ENCODE results near the gene ELF1. TPM values are rescaled to one million over a fixed set of nuclear protein-coding genes. Genes with fewer than 3 reads are reported as not detected.
"Not testable (repeated sequence)": the region's sequence is repeated elsewhere in the genome, so short reads cannot be mapped to it uniquely, and the experiment has no call there.

Gene ELF1
- total RNA-seq, 4 donors from 2014 or later = 38.0 to 123 (median 105) TPM

- intact Hi-C loops (cut with DNase I; ENCODE audit: low total_unique reads) (no loop called here), in situ Hi-C loops (cut with MboI; ENCODE audit: low pct_ligation_motif_present in 1 of 4, low pct_unique_long_range_greater_than_20kb in 1 of 4, low sequenced_read_pairs in 3 of 4) (loop anchor here in 1 of 4 donors (25.0 kb wide), 1 partner anchor 193 kb away; the partner anchor contains the start of gene SLC25A15)
- Histone ChIP-seq H3K4me1 (peaks cover 11 to 74% (median 41%) of the 10 kb centered on the region in 4 donors), H3K4me3 (peak overlapping the region in 2 of 4 donors; percentile 0 to 40), H3K9me3 (no peaks in the 10 kb centered on the region), H3K36me3 (no peaks in the 10 kb centered on the region), H3K27me3 (no peaks in the 10 kb centered on the region), H3K27ac (peak overlapping the region; percentile 69 to 82 (median 75))
- peak in 2 of 3 donors; percentile 14 to 35 for TF ChIP-seq POLR2AphosphoS5 (IDR thresholded peaks at IDR 0.05)
- TF ChIP-seq POLR2A (IDR thresholded peaks at IDR 0.05) = peak; percentile 16
- TF ChIP-seq, protein P1, sequence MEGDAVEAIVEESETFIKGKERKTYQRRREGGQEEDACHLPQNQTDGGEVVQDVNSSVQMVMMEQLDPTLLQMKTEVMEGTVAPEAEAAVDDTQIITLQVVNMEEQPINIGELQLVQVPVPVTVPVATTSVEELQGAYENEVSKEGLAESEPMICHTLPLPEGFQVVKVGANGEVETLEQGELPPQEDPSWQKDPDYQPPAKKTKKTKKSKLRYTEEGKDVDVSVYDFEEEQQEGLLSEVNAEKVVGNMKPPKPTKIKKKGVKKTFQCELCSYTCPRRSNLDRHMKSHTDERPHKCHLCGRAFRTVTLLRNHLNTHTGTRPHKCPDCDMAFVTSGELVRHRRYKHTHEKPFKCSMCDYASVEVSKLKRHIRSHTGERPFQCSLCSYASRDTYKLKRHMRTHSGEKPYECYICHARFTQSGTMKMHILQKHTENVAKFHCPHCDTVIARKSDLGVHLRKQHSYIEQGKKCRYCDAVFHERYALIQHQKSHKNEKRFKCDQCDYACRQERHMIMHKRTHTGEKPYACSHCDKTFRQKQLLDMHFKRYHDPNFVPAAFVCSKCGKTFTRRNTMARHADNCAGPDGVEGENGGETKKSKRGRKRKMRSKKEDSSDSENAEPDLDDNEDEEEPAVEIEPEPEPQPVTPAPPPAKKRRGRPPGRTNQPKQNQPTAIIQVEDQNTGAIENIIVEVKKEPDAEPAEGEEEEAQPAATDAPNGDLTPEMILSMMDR (IDR thresholded peaks at IDR 0.05) = no peak
- no peak for DNase-seq
Observed at GRCh38 chr13:40980461-40980860, 38.7 kb downstream of the ELF1 start.

- H3K27ac ChIP-seq = peak overlapping the region in 3 of 4 donors; percentile 72 to 82 (median 78)
- H3K4me1 ChIP-seq = peaks cover 17 to 75% (median 43%) of the 10 kb centered on the region in 4 donors
- peak overlapping the region in 1 of 4 donors; percentile 40 for H3K4me3 ChIP-seq
- no peaks in the 10 kb centered on the region for H3K36me3 ChIP-seq
- in situ Hi-C loops (cut with MboI; ENCODE audit: low pct_ligation_motif_present in 1 of 4, low pct_unique_long_range_greater_than_20kb in 1 of 4, low sequenced_read_pairs in 3 of 4) (loop anchor here in 1 of 4 donors (25.0 kb wide), 1 partner anchor 192 kb away; the partner anchor contains the start of gene SLC25A15), intact Hi-C loops (cut with DNase I; ENCODE audit: low total_unique reads) (no loop called here)
- TF ChIP-seq EP300 (IDR thresholded peaks at IDR 0.05; ENCODE audit: low read depth) (no peak), POLR2A (IDR thresholded peaks at IDR 0.05) (no peak), POLR2AphosphoS5 (IDR thresholded peaks at IDR 0.05) (no peak)
- TF ChIP-seq, protein P1 (IDR thresholded peaks at IDR 0.05) = no peak
- DNase-seq = no peak
- no peaks in the 10 kb centered on the region for H3K27me3 ChIP-seq
- WGBS, 2 donors (ENCODE audit: low coverage in 1 of 2) = 69 to 74% methylated on average over 3 of the region's 3 CpGs
- no peaks in the 10 kb centered on the region for H3K9me3 ChIP-seq
Observed at GRCh38 chr13:40979232-40979631, 39.9 kb downstream of the ELF1 start.

- H3K4me3 ChIP-seq; DNase-seq; H3K27me3 ChIP-seq; H3K27ac ChIP-seq; H3K9me3 ChIP-seq; intact Hi-C loops (cut with DNase I; ENCODE audit: low total_unique reads); H3K36me3 ChIP-seq: not testable (repeated sequence)
- peaks cover 22 to 75% (median 43%) of the 10 kb centered on the region in 4 donors for H3K4me1 ChIP-seq
- in situ Hi-C loops (cut with MboI; ENCODE audit: low pct_ligation_motif_present in 1 of 4, low pct_unique_long_range_greater_than_20kb in 1 of 4, low sequenced_read_pairs in 3 of 4) = loop anchor here in 1 of 4 donors (25.0 kb wide), 1 partner anchor 191 kb away; the partner anchor contains the start of gene SLC25A15
- 73% methylated on average over 6 of the region's 6 CpGs; no CpG with 5 or more reads in 1 of the 2 donors for WGBS, 2 donors (ENCODE audit: low coverage in 1 of 2)
Observed at GRCh38 chr13:40978109-40978508, 41.0 kb downstream of the ELF1 start.

GRCh38 chr13:40975441-40975840, 43.7 kb downstream of the ELF1 start:
- Histone ChIP-seq H3K27ac (peak overlapping the region; percentile 71 to 82 (median 78)), H3K36me3 (no peaks in the 10 kb centered on the region), H3K4me3 (no peak overlapping the region), H3K4me1 (peaks cover 36 to 87% (median 58%) of the 10 kb centered on the region in 4 donors), H3K27me3 (no peaks in the 10 kb centered on the region), H3K9me3 (no peaks in the 10 kb centered on the region)
- in situ Hi-C loops (cut with MboI; ENCODE audit: low pct_ligation_motif_present in 1 of 4, low pct_unique_long_range_greater_than_20kb in 1 of 4, low sequenced_read_pairs in 3 of 4) = loop anchor here in 1 of 4 donors (25.0 kb wide), 1 partner anchor 188 kb away; the partner anchor contains the start of gene SLC25A15
- intact Hi-C loops (cut with DNase I; ENCODE audit: low total_unique reads) = no loop called here
- DNase-seq = no peak
- TF ChIP-seq EP300 (IDR thresholded peaks at IDR 0.05; ENCODE audit: low read depth) (no peak), POLR2A (IDR thresholded peaks at IDR 0.05) (no peak), POLR2AphosphoS5 (IDR thresholded peaks at IDR 0.05) (peak in 1 of 3 donors; percentile 1)

DNA sequence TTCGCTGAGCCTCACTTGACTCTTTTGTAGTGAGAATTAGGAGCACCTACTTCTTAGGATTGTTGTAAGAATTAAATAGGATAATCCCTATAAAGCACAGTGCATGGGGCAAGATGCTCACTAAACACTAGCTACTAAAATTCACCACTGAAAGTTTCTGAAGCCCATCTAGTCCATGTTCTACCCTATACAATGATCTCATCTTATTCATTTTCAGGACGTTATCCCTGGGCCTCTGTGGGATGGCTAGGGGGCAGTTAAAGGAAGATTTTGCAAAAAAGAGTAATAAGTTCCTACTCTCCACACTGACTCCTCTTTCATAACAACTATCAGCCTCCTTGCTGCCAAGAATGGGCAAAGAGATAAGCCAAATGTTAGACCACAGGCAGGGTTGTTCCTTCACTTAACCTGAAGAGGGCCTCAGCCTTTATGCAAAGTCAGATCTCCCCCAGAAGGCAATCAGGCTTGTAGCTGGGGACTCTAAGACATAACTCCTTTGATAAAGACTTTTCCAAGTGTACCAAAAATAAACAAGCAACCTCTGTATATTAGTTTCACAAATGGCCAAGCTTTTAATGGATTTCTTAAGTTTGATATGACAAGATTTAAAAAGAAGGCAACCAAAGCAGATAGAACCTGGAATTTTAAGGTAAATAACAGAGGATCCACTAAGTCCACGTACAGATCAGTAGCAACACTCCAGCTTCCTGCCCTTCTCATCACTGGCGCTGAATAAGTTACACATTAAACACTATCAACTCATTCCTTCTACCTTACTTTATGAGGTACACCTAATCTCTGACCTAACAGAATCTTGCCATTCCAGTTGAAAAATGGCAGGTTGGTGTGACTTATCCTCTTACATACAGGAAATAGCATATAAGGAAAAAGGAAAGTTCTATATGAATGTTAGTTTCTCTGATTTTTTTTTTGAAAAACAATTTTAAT, 44.4 kb downstream of the ELF1 start:
- peak overlapping the region in 1 of 4 donors; percentile 27 for H3K4me3 ChIP-seq
- in situ Hi-C loops (cut with MboI; ENCODE audit: low pct_ligation_motif_present in 1 of 4, low pct_unique_long_range_greater_than_20kb in 1 of 4, low sequenced_read_pairs in 3 of 4) = loop anchor here in 1 of 4 donors (25.0 kb wide), 1 partner anchor 187 kb away; the partner anchor contains the start of gene SLC25A15
- TF ChIP-seq, protein P1 (IDR thresholded peaks at IDR 0.05) = peak in 4 of 5 experiments; percentile 34 to 53 (median 46)
- TF ChIP-seq POLR2AphosphoS5 (IDR thresholded peaks at IDR 0.05) (peak in 2 of 3 donors; percentile 41 to 50), EP300 (IDR thresholded peaks at IDR 0.05; ENCODE audit: low read depth) (no peak)
- WGBS, 2 donors (ENCODE audit: low coverage in 1 of 2) = 30 to 37% methylated on average over 4 of the region's 4 CpGs
- DNase-seq = peak; percentile 20
- H3K4me1 ChIP-seq = peaks cover 42 to 89% (median 64%) of the 10 kb centered on the region in 4 donors
- H3K27ac ChIP-seq = peak overlapping the region; percentile 71 to 82 (median 78)
- no peaks in the 10 kb centered on the region for H3K9me3 ChIP-seq
- intact Hi-C loops (cut with DNase I; ENCODE audit: low total_unique reads) = no loop called here
- H3K27me3 ChIP-seq = no peaks in the 10 kb centered on the region
- H3K36me3 ChIP-seq = no peaks in the 10 kb centered on the region
